22Rv1 (cell line): ENCODE data around the gene CXCL8.

ENCODE experiments used
- ZFX ChIP-seq: fragments of 450-650 bp; IDR thresholded peaks from 2 replicates; pipeline ENCODE4 v1.6.1; 2017; ENCODE audit warnings: antibody characterized with exemption, borderline replicate concordance
- TF ChIP-seq, protein P1 (sequence below): fragments of 450-650 bp; IDR thresholded peaks from 2 replicates; pipeline ENCODE4 v1.5.1; 2017; ENCODE audit warnings: mild to moderate bottlenecking

DNA sequence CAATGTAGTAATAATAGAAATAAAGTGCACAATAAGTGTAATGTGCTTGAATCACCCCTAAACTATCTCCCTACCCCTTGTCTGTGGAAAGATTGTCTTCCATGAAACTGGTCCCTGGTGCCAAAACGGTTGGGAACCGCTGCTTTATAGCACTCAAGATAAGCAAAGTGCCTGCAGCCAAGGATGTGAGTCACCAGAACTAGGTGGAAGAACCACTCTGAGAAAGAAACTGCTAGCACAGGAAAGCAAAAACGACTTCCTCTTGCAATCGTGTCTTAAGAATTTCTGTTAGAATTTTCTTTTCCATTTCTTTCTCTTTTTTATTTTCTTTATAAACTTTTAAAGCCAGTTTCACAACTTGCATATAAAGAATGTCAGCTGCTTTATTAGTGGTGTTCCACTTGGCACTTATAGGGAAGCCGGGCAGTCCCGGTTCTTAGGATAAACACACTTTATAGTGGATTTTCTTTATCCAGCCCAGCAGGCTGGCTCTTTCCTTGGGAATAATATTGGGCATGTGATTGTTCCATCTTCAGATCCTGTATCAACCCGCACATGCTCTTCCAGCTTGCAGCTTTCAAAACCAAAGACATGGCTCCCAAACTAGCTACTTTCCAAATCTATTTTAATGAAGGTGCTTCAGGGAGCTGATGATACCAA is 32.3 kb upstream of the CXCL8 start:
- TF ChIP-seq, protein P1, sequence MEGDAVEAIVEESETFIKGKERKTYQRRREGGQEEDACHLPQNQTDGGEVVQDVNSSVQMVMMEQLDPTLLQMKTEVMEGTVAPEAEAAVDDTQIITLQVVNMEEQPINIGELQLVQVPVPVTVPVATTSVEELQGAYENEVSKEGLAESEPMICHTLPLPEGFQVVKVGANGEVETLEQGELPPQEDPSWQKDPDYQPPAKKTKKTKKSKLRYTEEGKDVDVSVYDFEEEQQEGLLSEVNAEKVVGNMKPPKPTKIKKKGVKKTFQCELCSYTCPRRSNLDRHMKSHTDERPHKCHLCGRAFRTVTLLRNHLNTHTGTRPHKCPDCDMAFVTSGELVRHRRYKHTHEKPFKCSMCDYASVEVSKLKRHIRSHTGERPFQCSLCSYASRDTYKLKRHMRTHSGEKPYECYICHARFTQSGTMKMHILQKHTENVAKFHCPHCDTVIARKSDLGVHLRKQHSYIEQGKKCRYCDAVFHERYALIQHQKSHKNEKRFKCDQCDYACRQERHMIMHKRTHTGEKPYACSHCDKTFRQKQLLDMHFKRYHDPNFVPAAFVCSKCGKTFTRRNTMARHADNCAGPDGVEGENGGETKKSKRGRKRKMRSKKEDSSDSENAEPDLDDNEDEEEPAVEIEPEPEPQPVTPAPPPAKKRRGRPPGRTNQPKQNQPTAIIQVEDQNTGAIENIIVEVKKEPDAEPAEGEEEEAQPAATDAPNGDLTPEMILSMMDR = no peak
- TF ChIP-seq ZFX = no peak
